ENCODE measurements around the gene TREML1. TPM values are rescaled to one million over a fixed set of nuclear protein-coding genes. Genes with fewer than 3 reads are reported as not detected.

The TREML1 gene
- total and polyA plus RNA-seq, 2 of the 4 experiments (the other 2 are of a cell fraction): not detected

GRCh38 chr6:41150671-41151070 is 3.5 kb downstream of the TREML1 start:
- Histone ChIP-seq H3K4me1 (ENCODE audit: control insufficient read depth, insufficient read depth, low read length) (no peaks in the 10 kb centered on the region), H2AK5ac (ENCODE audit: low read depth, low read length) (no peak overlapping the region), H3K23ac (ENCODE audit: low read depth, low read length) (no peak overlapping the region), H3K4me3 (ENCODE audit: insufficient read depth, low read depth, low read length) (no peak overlapping the region), H3K27ac (ENCODE audit: insufficient read depth, low read length) (no peak overlapping the region), H3K36me3 (ENCODE audit: control insufficient read depth, insufficient read depth, low read length) (no peaks in the 10 kb centered on the region), H3K27me3 (ENCODE audit: control insufficient read depth, insufficient read depth, low read length) (no peaks in the 10 kb centered on the region; the same call in 1 of the 2 replicates), H2AFZ (replicated peaks; ENCODE audit: low read length, poor library complexity) (no peak overlapping the region), H4K8ac (ENCODE audit: low read depth in 2 of 2, low read length in 2 of 2) (no peak overlapping the region), H2BK15ac (ENCODE audit: low read depth, low read length) (no peak overlapping the region), H3K9me1 (ENCODE audit: insufficient read depth, low read length) (no peaks in the 10 kb centered on the region), H3K9ac (ENCODE audit: low read depth, low read length) (no peak overlapping the region), H2BK5ac (ENCODE audit: low read depth, low read length, poor library complexity, severe bottlenecking) (no peak overlapping the region), H3K18ac (ENCODE audit: low read depth, low read length) (no peak overlapping the region), H3K4ac (ENCODE audit: low read depth, low read length) (no peak overlapping the region), H3K79me1 (ENCODE audit: low read depth in 1 of 2, low read length in 2 of 2) (no peaks in the 10 kb centered on the region), H3K4me2 (ENCODE audit: low read depth, low read length) (no peak overlapping the region), H2AK9ac (replicated peaks; ENCODE audit: low read depth, low read length, poor library complexity) (no peak overlapping the region), H4K5ac (ENCODE audit: low read depth, low read length) (no peak overlapping the region), H3K9me3 (ENCODE audit: control insufficient read depth, insufficient read depth, low read length) (no peaks in the 10 kb centered on the region), H2BK120ac (ENCODE audit: low read depth, low read length) (no peak overlapping the region), H4K20me1 (ENCODE audit: insufficient read depth, low read length) (no peaks in the 10 kb centered on the region), H4K91ac (ENCODE audit: insufficient read depth, low read depth, low read length) (no peak overlapping the region), H2BK20ac (ENCODE audit: low read depth, low read length) (no peak overlapping the region), H3K56ac (ENCODE audit: extremely low read depth, insufficient read depth, low read length) (no peak overlapping the region), H3K14ac (replicated peaks; ENCODE audit: low read depth, low read length) (no peak overlapping the region)
- ChIA-PET POLR2A (ENCODE audit: unreplicated experiment) (no interaction called here), CTCF (interaction anchor here (1.0 kb wide), 1 partner anchor 21 kb away, joined by 3 read pairs; no protein-coding TSS in a partner anchor)
- TF ChIP-seq MAFK (IDR thresholded peaks at IDR 0.05; ENCODE audit: low read depth, low read length) (no peak), SMC3 (IDR thresholded peaks at IDR 0.05; ENCODE audit: low read depth, low read length) (no peak), BHLHE40 (IDR thresholded peaks at IDR 0.05; ENCODE audit: low read depth, low read length) (no peak), MXI1 (IDR thresholded peaks at IDR 0.05; ENCODE audit: borderline replicate concordance, low read depth, low read length) (no peak), RAD21 (IDR thresholded peaks at IDR 0.05; ENCODE audit: low read length) (no peak), RFX5 (IDR thresholded peaks at IDR 0.05; ENCODE audit: low read depth, low read length) (no peak)
- intact Hi-C loops (cut with micrococcal nuclease): no loop called here
- dilution Hi-C loops (cut with HindIII; ENCODE audit: low sequenced_read_pairs, unreplicated experiment): no loop called here
- no peak for DNase-seq
- no CpG with 5 or more reads among the region's 1 CpG for WGBS, 2 experiments (ENCODE audit: extremely low coverage in 2 of 2, insufficient read length in 1 of 2)
- no TSS peak for BruUV-seq (replicated peaks)
- in situ Hi-C loops (cut with MboI; ENCODE audit: low sequenced_read_pairs): no loop called here
- ATAC-seq (ENCODE audit: low read depth): no peak

Measured in IMR-90 (cell line).